Activated CD4-positive, alpha-beta T cell treated with anti-CD3 and anti-CD28 coated beads for 36 hours (primary cell): ENCODE data around the gene SLC9C1. TPM values are rescaled to one million over a fixed set of nuclear protein-coding genes. Genes with fewer than 3 reads are reported as not detected.
A peak's percentile ranks its signal among the peaks of the same experiment; 100 is the strongest.

Experiments
- ATAC-seq: fragments of 200-7000 bp; cut with Tn5 transposase; one replicate; pipeline ENCODE4 v1.10.0; 2021; ENCODE audit warnings: mild to moderate bottlenecking, moderate library complexity
- CTCF ChIA-PET: fragments of 350-600 bp; sonication (Branson Sonifier 250); formaldehyde crosslinking; loops from one replicate; lab custom pipeline; 2021; ENCODE audit warnings: antibody characterized with exemption; lab: Charles Lee
- POLR2A ChIA-PET: fragments of 350-600 bp; sonication (Branson Sonifier 250); formaldehyde crosslinking; loops from one replicate; lab custom pipeline; 2021; ENCODE audit warnings: antibody characterized with exemption, inconsistent platforms; lab: Charles Lee
- DNase-seq: peaks from one replicate; pipeline ENCODE4 v3.0.0-alpha.2; 2020
- H3K27ac Mint-ChIP-seq: one replicate; pipeline ENCODE4 v1.8.0; 2021; ENCODE audit warnings: mixed read lengths
- H3K27me3 Mint-ChIP-seq: one replicate; pipeline ENCODE4 v1.8.0; 2021; ENCODE audit warnings: mixed read lengths
- H3K36me3 Mint-ChIP-seq: one replicate; pipeline ENCODE4 v1.8.0; 2021; ENCODE audit warnings: low read depth, mixed read lengths
- H3K4me1 Mint-ChIP-seq: one replicate; pipeline ENCODE4 v1.8.0; 2021; ENCODE audit warnings: mixed read lengths
- H3K4me3 Mint-ChIP-seq: one replicate; pipeline ENCODE4 v1.8.0; 2021; ENCODE audit warnings: mild to moderate bottlenecking, moderate library complexity, mixed read lengths
- H3K9me3 Mint-ChIP-seq: one replicate; pipeline ENCODE4 v1.8.0; 2021; ENCODE audit warnings: low read depth, mixed read lengths
- intact Hi-C, 2 experiments: fragments of 100-400 bp; cut with DNase I in 1 of 2; cut with micrococcal nuclease in 1 of 2; formaldehyde crosslinking; loops; one replicate each; pipeline versions ENCODE4 v1.14.2 to v1.15.1; 2022 to 2024; cut with DNase I, micrococcal nuclease
- total RNA-seq, 2 experiments: library from RNA; stranded (reverse); gene quantifications; one replicate each; pipeline ENCODE4 v1.2.3, GENCODE V29; 2021

SLC9C1 gene
- total RNA-seq = not detected

DNA sequence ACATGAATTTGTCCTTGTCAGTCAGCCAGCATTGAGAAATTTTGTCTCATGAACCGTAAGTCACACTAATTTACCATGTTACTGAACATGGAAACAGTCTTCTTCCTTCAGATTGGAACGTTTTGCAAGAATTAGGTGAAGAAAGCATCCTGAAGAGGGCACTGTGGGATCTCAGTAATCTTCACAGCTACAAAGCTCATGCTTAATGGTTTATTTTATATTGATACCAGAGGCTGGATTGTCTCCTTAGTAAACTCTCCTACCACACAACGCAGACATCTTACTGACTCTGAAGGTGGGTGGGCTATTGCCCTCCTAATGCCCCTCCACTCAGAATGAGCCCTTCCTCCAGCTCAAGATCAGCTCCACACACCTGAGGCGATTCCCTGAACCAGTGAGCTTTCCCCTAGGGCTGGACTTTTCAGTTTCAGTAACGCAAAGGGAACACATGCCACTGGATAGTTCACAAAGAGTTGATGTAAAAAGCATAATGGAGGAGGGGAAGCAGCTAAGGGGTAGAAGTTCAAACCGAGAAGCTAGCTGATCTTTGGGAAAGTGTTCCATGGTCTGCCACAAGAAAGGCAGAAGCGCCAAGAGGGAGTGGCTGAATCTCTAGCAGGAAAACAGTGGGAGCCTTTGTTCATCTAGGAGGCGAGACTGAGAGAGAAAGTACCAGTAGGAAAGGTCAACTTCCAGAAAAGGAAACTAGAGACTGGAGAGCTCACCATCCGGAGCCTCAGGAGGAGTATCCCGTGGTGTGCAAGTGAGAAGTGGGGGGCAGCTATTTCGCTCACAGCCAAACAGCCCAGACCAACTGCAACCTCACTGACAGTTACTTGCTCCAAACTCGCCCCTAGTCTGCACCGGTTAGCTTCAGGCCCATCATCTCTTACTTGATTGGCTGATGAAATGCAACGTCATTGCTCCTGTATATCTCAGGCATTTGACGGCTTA is at the start of gene SLC9C1:
Gene SLC9C1 (minus strand): TSS at position 849 of the 954 bp plus-strand sequence. CDS start 7,425 bp downstream, outside the sequence.
- Mint-ChIP-seq H3K4me3 (peak within 1 kb of the TSS; percentile 53), H3K27ac (peak within 1 kb of the TSS; percentile 38), H3K36me3 (no peaks in the 10 kb centered on the region), H3K9me3 (no peaks in the 10 kb centered on the region), H3K27me3 (no peaks in the 10 kb centered on the region), H3K4me1 (peaks cover 21% of the 10 kb centered on the region)
- ChIA-PET POLR2A (interaction anchor here (0.5 to 0.8 kb wide), 3 partner anchors 38 to 221 kb away, joined by 3 to 4 read pairs (median 3); no protein-coding TSS in a partner anchor), CTCF (interaction anchor here (0.5 to 4.5 kb wide), 42 partner anchors 8 to 695 kb away, joined by 3 to 33 read pairs (median 4); partner anchors contain the start of genes BTLA and GCSAM)
- peak; percentile 52 for DNase-seq
- ATAC-seq = peak; percentile 81
- intact Hi-C loops = loop anchor here (1.0 to 5.0 kb wide), 6 partner anchors 33 to 238 kb away; no protein-coding TSS in a partner anchor

DNA sequence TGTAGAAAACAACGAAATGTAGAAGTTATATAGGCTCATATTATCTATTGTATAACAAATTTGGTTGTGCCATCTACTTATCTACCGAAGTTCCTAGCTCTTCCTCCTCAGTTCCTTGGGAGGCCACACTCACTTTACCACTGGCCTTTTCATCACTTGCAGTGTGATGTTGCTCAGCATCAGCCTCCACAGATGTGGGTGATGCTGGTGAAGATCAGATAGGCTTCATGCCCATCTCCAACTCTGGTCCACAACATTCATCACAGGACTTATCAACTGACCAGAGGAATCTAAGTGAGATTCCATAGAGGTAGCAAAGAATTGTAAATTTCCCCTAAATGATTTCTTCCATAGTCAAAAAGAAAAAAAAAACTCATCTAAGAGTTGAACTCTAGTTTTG is 47.4 kb upstream of the SLC9C1 start:
- peak overlapping the region; percentile 64 for H3K27ac Mint-ChIP-seq
- ChIA-PET CTCF (no interaction called here), POLR2A (no interaction called here)
- no peak for DNase-seq
- peaks cover 54% of the 10 kb centered on the region for H3K4me1 Mint-ChIP-seq
- intact Hi-C loops = no loop called here
- no peak for ATAC-seq
- no peak overlapping the region for H3K4me3 Mint-ChIP-seq
- H3K36me3 Mint-ChIP-seq = peaks cover 54% of the 10 kb centered on the region
- H3K27me3 Mint-ChIP-seq = no peaks in the 10 kb centered on the region
- H3K9me3 Mint-ChIP-seq = peaks cover 2% of the 10 kb centered on the region

DNA sequence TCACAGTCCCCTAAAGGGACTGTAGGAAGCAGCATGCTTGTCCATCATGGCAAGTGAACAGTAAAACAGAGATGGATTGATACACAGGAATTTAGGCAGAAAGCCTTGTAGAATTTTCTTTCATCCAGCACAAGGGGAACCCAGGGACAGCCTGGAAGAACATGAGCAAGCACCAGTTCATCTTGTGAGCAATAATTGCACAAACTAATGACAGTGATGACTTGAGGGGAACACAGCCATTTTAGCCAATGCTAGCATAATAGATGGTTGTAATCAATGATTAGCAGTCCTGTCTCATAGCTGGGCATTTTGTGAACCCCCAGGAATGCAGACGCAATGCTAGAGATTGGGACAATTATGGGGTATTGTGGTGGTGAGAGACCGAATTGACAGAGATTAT is 45.6 kb upstream of the SLC9C1 start:
- CTCF ChIA-PET = interaction anchor here (0.5 to 1.6 kb wide), 2 partner anchors 9 to 14 kb away, joined by 3 to 7 read pairs; no protein-coding TSS in a partner anchor
- no peak overlapping the region for H3K27ac Mint-ChIP-seq
- intact Hi-C loops = loop anchor here in 1 of 2 experiments (10.0 kb wide), 1 partner anchor 665 kb away; no protein-coding TSS in a partner anchor
- no peak overlapping the region for H3K4me3 Mint-ChIP-seq
- H3K36me3 Mint-ChIP-seq = peaks cover 50% of the 10 kb centered on the region
- DNase-seq = no peak
- no peaks in the 10 kb centered on the region for H3K27me3 Mint-ChIP-seq
- ATAC-seq = no peak
- peaks cover 66% of the 10 kb centered on the region for H3K4me1 Mint-ChIP-seq
- POLR2A ChIA-PET = no interaction called here
- H3K9me3 Mint-ChIP-seq = peaks cover 2% of the 10 kb centered on the region

DNA sequence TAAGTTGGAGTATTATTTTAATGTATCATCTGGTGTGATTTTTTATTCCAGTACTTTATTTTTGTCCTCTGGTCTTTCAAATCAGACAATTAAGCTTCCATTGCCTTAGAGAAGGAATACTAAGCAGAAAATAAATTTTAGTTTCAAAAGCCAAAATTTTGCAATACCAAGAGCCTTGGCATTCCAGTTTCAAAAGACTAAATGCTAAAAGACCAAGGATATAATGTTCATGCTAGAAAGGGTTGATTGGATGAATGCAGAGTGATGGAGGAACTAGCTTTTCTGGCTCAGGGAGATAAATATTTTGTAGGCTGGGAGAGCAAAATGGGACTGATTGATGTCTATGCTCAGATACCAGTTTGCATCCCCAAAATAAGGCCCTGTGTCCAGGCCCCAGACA is 45.1 kb upstream of the SLC9C1 start:
- Mint-ChIP-seq H3K9me3 (peaks cover 2% of the 10 kb centered on the region), H3K27me3 (no peaks in the 10 kb centered on the region), H3K4me3 (no peak overlapping the region), H3K36me3 (peaks cover 47% of the 10 kb centered on the region), H3K27ac (no peak overlapping the region), H3K4me1 (peaks cover 64% of the 10 kb centered on the region)
- ChIA-PET POLR2A (interaction anchor here (1.2 to 1.4 kb wide), 2 partner anchors 45 to 52 kb away, joined by 3 read pairs; no protein-coding TSS in a partner anchor), CTCF (interaction anchor here (0.5 to 2.0 kb wide), 10 partner anchors 10 to 201 kb away, joined by 3 to 10 read pairs (median 6); no protein-coding TSS in a partner anchor)
- intact Hi-C loops = loop anchor here in 1 of 2 experiments (10.0 kb wide), 1 partner anchor 666 kb away; no protein-coding TSS in a partner anchor
- DNase-seq (no peak), ATAC-seq (no peak)

DNA sequence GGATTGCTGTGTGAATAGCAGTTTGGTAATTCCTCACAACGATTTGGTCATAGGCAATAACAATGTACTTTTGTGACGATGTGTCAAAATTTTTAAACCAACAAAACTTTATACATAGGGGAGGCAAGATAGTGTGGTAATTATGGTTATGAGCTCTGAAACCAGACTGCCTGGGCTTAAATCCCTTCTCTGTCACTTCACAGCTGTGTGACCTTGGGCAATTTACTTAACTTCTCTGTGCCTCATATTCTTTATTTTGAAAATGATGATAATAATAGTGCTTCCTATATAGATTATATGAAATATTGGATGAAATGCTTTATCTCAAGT is 44.7 kb upstream of the SLC9C1 start:
- DNase-seq (no peak), ATAC-seq (no peak)
- Mint-ChIP-seq H3K4me1 (peaks cover 64% of the 10 kb centered on the region), H3K4me3 (peak overlapping the region; percentile 26), H3K9me3 (peaks cover under 1% of the 10 kb centered on the region), H3K27ac (peak overlapping the region; percentile 78), H3K36me3 (peaks cover 45% of the 10 kb centered on the region), H3K27me3 (no peaks in the 10 kb centered on the region)
- ChIA-PET CTCF (interaction anchor here (0.6 to 2.0 kb wide), 15 partner anchors 10 to 300 kb away, joined by 3 to 10 read pairs (median 4); no protein-coding TSS in a partner anchor), POLR2A (interaction anchor here (0.6 to 1.4 kb wide), 7 partner anchors 11 to 223 kb away, joined by 3 to 4 read pairs (median 3); partner anchors contain the start of genes ATG3 and SLC35A5)
- intact Hi-C loops = loop anchor here in 1 of 2 experiments (1.0 to 10.0 kb wide), 3 partner anchors 20 to 666 kb away; partner anchors contain the start of gene ATG3

DNA sequence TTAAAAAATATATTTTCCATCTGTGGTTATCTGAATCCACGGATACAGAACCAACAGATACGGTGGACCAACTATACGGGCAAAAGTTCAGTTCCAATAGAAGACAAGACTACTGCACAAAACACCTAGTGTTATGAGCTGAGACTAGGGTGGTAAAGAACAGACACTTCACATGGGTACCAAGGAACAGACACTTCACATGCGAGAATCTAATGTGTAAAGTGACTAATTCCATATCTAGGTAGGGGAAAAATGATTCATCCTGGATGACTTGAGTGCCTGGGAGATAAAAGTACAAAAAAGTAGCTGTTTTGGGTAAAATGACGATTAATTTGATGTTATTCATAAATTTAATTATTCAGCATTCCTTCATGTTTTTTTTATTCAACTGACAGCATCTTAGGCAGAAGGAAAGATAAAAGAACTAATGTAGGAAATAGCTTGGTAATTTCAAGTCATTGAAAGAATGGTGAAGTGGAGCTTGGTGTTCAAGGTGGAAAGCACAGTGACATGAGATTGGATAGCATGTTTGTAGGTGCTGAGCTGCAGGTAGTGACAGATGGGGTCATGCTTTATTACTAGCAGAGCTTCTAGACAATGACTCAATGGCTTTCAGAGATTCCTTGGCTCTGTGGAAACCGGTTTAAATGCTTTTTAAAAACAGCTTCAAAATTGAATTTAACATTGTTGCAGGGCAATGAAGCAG is 44.2 kb upstream of the SLC9C1 start:
- Mint-ChIP-seq H3K27me3 (no peaks in the 10 kb centered on the region), H3K9me3 (no peaks in the 10 kb centered on the region), H3K4me3 (peak overlapping the region; percentile 26), H3K4me1 (peaks cover 64% of the 10 kb centered on the region), H3K27ac (peak overlapping the region; percentile 78), H3K36me3 (peaks cover 43% of the 10 kb centered on the region)
- DNase-seq (no peak), ATAC-seq (peak; percentile 80)
- intact Hi-C loops = loop anchor here in 1 of 2 experiments (1.0 to 10.0 kb wide), 3 partner anchors 20 to 667 kb away; partner anchors contain the start of gene ATG3
- ChIA-PET POLR2A (interaction anchor here (0.6 to 1.4 kb wide), 11 partner anchors 11 to 224 kb away, joined by 3 to 5 read pairs (median 3); partner anchors contain the start of genes ATG3 and SLC35A5), CTCF (interaction anchor here (0.6 to 2.0 kb wide), 18 partner anchors 9 to 300 kb away, joined by 3 to 10 read pairs (median 4); no protein-coding TSS in a partner anchor)

DNA sequence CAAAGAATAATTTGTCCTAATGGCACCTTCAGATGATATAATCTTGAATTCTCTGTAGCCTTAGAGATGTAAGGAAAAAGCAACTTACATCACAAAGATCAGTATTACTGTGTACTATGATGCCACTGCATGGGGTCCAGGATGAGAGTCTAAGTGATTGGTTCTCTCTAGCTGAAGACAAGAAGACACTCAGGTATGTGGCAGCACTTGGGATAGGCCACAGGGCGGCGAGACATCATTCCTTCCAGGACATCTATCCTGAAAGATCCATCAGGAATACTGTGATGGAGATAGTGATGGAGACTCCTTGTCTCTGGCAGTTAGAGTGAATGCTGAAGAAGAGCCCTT is 41.4 kb upstream of the SLC9C1 start:
- H3K4me1 Mint-ChIP-seq = peaks cover 52% of the 10 kb centered on the region
- no peaks in the 10 kb centered on the region for H3K9me3 Mint-ChIP-seq
- ChIA-PET POLR2A (no interaction called here), CTCF (interaction anchor here (0.7 to 3.5 kb wide), 6 partner anchors 13 to 198 kb away, joined by 3 to 17 read pairs (median 4); no protein-coding TSS in a partner anchor)
- no peaks in the 10 kb centered on the region for H3K27me3 Mint-ChIP-seq
- peak overlapping the region; percentile 84 for H3K4me3 Mint-ChIP-seq
- DNase-seq = no peak
- ATAC-seq = peak; percentile 28
- peak overlapping the region; percentile 93 for H3K27ac Mint-ChIP-seq
- H3K36me3 Mint-ChIP-seq = peaks cover 29% of the 10 kb centered on the region
- intact Hi-C loops = loop anchor here in 1 of 2 experiments (10.0 kb wide), 1 partner anchor 669 kb away; no protein-coding TSS in a partner anchor

DNA sequence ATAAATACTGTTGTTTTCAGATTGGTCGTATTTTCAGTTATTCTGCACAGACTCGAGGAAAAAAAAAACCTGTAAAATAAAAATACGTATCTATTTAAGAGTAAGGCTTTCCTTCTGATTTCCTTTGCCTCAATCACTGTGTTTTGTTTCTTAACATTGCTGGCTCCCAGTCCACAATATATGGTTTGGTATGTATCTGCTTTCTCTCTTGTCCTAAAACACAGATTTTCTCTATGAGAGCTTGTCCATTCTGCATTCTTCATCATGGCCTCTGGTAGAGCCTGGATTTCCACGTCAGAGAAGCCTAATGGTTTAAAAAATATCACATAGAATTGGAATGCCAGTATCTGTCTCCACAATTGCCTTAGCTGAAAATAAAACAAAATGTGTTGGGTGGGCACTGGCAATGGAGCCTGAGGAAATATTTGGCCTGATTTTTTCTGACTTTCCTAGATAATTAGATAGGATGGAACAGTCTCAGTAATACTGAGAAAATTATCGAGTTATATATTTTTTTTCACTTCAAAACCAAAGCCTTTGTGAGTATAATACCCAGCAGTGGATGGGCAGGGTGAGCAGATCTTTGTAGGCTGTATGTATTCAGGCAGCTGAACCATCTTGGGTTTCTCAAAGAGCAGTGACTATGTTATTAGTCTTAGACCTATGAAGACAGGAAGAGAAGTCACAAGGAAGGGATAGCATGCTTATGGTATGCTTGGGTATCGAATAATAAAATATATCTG is 40.8 kb upstream of the SLC9C1 start:
- ChIA-PET POLR2A (no interaction called here), CTCF (interaction anchor here (0.6 to 4.0 kb wide), 12 partner anchors 12 to 197 kb away, joined by 3 to 24 read pairs (median 4); partner anchors contain the start of gene BTLA)
- Mint-ChIP-seq H3K9me3 (no peaks in the 10 kb centered on the region), H3K4me1 (peaks cover 48% of the 10 kb centered on the region), H3K4me3 (peak overlapping the region; percentile 84), H3K27me3 (no peaks in the 10 kb centered on the region), H3K27ac (peak overlapping the region; percentile 93), H3K36me3 (peaks cover 27% of the 10 kb centered on the region)
- intact Hi-C loops = loop anchor here (5.0 to 10.0 kb wide), 2 partner anchors 57 to 670 kb away; no protein-coding TSS in a partner anchor
- ATAC-seq (peak; percentile 5), DNase-seq (no peak)

DNA sequence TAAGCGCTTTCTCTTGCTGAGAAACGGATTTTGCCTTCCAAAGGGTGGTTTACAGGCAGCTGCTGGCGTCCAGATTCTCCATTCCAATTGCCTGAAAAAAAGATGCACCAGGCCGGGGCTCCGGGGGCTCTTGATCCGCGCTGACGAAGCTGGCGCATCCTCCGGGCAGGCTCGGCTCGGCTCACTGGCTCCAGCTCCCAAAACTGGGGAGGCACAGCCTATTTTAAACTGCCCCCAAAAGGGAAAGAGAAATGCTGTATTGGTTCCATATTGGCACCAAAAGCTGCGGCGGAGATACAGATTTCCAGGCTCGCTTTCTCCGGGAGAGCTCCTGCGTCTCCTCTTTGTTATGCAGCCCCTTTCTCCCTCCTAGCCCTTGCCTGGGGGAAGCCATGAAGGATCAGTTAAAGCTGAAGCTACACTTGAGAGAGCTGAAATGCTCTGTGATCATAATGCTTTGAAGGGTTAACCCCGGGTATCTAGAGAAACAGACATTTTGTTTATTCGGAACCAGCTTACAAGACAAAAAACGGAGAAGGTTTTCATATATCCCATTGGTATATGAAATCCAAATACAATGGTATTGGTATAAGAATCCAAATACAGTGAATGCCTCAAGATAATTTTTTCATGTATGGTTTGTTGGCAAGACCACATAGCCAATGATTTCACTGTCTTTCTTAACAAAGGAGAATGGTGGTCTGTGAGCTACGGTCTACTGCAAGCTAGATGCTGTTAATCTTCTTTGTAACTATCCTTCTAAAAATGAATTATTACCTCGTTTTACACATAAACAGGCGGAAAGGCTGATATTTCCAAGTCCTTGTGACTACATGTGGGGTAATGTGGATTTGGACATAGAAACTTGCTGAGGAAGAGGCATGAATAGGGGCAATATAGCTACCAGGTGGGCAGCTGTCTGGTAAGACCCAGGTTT is 39.6 kb upstream of the SLC9C1 start:
- H3K4me1 Mint-ChIP-seq = peaks cover 40% of the 10 kb centered on the region
- peak overlapping the region; percentile 84 for H3K4me3 Mint-ChIP-seq
- no peak for DNase-seq
- POLR2A ChIA-PET = interaction anchor here (0.6 to 0.7 kb wide), 5 partner anchors 16 to 759 kb away, joined by 3 to 6 read pairs (median 3); partner anchors contain the start of genes ATG3 and SLC35A5
- CTCF ChIA-PET = interaction anchor here (0.6 to 4.0 kb wide), 32 partner anchors 10 to 1928 kb away, joined by 3 to 24 read pairs (median 5); partner anchors contain the start of genes BTLA and SLC9C1
- peak overlapping the region; percentile 93 for H3K27ac Mint-ChIP-seq
- ATAC-seq = peak; percentile 24
- peaks cover 18% of the 10 kb centered on the region for H3K36me3 Mint-ChIP-seq
- no peaks in the 10 kb centered on the region for H3K27me3 Mint-ChIP-seq
- intact Hi-C loops = loop anchor here (5.0 to 10.0 kb wide), 2 partner anchors 59 to 671 kb away; no protein-coding TSS in a partner anchor
- H3K9me3 Mint-ChIP-seq = no peaks in the 10 kb centered on the region
